ENCODE results near the gene SPEF1.

Gene SPEF1

DNA sequence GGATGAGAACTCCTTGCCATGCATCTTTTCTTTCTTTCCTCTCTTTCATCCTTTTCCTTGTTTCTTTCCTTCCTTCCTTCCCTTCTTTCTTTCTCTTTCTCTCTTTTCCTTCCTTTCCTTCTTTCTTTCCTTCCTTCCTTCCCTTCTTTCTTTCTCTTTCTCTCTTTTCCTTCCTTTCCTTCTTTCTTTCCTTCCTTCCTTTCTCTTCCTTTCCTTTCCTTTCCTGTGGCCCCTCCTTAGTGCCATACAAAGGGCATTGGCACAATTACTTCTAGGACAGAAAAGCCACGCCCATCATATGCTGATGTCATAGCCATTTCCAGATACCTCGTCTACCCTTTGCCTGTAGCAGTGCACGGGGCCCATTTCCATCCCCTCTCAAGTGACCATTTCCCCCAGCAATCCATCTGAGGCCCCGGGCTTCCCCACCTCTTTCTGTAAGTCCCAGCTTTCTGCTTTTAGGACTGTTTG lies 7.5 kb upstream of the SPEF1 start:
- no peak for DNase-seq

DNA sequence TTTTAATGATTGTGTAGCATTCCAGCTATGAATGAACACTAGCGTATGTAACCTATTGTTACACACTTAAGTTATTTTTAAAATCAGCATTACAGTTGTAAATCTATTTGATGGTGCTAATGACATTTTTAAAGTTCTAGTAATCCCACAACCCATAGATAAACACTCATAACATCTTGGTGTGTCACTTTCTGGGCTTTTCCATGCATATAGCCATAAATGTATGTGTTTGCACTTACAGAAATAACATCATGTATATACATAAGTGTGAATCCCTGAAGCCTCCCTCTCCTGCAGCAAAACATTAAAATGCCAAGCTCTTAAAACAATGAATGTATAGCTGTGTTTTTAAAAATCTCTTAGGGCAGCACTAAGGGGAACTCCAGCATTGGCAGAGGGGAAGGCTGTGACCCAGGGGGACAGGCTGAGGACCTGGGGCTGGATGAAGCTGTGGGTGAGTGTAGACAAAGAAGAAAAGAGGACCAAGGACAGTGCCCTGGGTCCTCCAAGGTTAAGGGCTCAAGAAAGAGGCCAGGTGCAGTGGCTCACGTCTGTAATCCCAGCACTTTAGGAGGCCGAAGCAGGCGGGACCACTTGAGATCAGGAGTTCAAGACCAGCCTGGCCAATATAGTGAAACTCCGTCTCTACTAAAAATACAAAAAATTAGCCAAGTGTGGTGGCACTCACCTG lies 6.2 kb upstream of the SPEF1 start:
- no peak for DNase-seq

DNA sequence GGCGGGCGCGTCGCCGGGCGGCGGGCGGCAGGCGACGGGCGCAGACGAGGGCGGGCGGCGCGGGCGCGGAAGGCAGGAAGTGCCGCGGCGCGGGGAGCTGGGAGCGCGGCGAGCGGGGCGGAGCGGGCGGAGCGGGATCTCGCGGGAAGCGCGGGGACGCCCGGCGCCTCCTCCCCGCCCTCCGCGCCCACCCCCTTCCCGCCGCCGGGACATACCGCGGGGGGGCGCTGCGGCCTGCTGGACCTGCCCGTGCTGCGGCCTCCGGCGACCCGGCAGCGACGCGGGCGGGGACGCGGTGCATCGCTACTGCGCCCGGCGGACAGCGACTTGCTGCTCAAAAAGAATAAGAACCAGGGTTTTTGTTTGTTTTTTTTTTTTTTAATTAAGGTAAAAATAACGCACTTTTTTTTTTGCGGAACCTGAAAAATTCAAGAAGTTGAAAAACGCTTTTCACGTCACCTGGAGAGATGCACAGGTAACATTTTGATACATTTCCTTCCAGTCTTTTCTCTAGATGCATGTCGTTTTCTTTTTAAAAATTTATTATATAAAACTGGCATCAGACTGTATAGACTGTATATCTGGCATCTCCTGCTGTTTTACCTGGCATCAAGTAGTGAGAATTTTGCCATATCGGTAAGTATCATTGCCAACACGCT lies 5.5 kb upstream of the SPEF1 start, which contains the start of gene CENPB:
Gene CENPB (minus strand): TSS at position 76 of the 659 bp plus-strand sequence. CDS start 257 bp downstream, outside the sequence.
- DNase-seq, result peak; percentile 57

DNA sequence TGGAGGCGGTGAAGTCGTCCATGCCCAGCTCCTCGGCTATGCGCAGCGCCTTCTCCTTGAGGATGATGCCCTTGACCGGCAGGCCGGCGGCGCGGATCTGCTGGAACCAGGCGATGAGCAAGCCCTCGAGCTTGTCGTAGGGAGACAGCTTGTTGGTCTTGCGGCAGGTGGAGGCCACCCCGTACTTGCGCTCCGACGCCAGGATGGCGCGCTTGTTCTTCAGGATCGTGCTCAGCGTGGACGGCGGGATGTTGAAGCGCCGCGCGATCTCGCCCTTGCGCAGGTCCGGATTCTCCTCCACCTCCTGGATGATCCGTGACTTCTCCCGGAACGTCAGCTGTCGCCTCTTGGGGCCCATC lies 4.9 kb upstream of the SPEF1 start:
- DNase-seq, result peak; percentile 80

DNA sequence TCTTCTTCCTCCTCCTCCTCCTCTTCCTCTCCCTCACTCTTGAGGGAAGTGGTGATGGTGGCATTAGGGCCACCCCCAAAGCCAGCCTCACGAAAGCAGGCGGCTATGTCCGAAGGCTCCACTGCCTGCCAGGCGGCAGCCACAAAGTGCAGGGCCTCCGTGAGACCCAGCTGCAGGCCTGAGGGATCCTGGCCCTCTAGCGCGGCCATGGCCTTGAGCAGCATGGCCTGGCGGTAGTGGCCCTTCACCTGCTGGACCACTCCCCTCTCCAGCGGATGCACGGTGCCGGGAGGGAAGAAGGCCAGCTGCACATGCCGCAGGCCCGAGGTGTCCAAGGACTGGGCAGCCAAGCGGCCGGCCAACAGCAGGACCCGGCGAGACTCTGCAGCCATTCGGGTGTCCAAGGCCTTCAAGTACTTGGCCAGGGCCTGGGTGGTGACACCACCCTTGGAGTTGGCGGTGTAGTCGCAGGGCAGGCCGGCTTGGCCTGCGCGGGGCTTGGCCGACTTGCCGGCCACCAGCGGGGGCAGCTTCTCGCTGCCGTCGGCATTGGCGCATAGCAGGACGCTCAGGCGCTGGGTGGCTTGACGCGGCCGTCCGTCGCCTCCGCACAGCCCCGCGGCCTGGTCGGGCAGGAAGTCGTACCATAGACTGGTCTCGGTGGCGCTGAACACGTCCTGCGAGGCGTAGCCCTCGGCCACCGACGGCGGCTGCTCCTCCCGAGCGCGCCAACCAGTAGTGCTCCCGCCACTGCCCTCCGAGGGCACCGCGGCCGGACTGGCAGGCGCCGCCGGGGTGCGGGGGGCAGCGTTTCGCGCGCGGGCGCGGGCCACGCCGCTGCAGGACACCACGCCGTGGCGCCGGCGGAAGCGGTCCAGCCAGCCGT lies 4.2 kb upstream of the SPEF1 start:
- no peak for DNase-seq

DNA sequence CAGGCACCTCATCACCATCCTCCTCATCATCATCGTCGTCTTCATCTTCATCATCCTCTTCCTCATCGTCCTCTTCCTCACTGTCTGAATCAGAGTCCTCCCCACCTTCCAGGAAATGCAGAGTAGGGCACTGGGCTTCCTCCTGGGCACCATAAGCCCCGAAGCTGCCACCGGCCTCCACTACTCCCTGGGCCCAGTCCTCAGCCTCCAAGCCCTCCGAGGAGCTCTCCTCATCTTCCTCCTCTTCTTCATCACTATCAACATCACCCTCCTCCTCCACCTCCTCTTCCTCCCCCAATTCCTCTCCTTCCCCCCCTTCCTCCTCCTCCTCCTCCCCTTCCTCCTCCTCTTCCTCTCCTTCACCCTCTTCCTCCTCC lies 3.6 kb upstream of the SPEF1 start:
- DNase-seq, result no peak

DNA sequence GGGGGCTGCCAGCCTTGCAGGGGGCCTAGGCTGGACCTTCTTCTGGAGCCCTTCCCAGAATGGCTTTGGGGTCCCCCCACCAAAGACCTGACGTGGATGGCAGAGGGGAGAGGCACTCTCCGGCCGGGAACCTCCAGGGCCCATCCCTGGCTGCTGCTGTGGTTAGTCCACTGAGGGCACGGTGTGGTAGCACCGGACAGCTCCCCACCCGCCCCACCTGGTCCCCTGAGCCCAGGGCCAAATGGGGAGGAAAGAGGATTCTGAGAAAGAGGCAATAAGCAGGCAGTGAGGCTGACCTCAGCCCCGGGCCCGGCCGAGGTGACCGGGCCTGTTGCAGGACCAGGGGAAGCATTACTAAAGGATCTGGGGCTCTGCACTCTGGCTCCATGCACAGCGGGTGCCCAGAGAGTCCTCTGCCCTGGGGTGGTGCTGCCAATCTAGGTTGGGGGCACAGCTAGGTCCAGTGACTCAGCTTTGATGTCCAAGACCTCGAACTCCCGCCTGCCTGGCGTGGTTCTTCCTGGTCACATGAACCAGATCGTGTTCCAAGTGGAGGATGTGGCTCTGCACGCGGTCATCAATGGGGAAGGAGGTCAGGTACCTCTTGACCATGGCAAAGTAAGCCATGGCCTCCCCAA lies 3.1 kb upstream of the SPEF1 start:
- DNase-seq, result no peak

DNA sequence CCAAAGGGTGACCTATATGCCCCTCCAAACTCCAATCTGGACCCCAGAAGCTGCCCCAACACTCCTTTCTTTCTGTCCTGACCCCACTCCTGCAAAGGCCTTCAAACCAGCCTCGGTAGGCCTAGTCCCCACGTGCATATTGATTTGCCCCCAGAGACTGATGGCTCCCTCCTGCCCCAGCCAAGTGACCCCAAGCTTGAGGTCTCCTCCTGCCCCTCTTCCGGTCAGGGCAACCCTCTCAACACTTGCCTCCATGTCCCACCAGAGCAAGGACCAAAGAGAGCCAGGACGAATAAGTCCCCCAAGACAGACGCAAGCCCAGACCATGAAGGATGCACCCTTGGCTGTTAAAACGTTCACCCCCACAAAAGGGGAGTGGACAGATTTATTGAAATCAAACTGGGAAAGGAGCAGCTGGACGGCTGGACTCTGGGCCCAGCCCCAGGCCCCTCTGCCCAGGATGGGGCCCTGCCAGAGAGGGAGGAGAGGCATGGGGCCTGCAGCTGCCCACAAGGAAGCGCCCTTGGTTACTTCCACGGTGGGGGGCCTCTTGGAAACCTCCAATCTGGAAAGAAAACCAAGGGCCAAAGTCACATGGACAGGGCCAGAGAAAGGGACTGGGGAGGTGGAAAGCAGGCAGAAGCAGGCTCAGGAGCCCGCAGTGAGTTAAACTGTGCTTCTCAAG lies 2.4 kb upstream of the SPEF1 start:
- no peak for DNase-seq

DNA sequence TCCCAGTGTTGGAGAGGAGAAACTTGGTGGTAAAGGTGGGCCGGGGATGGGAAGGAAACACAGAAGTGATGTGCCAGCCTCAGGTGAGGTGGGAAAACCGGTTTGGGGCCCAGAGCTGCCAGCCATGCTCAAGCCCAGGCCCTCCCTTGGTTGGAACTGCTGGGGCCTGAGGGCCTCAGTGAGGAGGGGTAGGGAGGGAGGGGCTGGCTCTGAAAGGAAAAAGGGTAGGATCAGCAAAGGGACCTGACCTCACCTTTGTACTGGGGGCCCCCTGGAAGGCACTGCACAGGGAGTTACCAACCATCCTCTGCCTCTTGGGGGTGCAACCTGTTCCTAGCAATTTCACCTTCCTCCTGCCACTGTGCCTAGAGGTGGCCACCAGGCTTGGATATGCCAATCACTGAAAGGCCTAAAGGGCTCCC lies 1.8 kb upstream of the SPEF1 start:
- no peak for DNase-seq

DNA sequence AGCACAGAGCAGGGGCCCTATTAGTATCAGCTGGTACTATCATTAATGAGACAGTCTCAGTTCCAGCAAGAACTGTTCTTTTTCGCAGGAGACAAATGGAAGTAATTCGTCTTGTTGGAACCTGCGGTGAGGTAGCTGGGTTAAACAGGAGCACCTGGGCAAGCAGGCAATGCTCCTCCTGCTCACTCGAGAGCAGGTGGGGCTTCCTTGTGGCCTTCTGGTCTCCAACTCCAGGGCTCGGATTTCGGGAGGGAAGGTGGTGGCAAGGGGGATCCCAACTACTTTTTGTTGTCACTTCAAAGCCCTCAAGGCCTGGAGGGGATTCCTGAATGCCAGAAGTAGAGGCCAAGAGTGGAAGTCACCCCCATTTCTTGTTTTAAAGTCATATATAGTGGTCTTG lies 1.3 kb upstream of the SPEF1 start:
- no peak for DNase-seq

DNA sequence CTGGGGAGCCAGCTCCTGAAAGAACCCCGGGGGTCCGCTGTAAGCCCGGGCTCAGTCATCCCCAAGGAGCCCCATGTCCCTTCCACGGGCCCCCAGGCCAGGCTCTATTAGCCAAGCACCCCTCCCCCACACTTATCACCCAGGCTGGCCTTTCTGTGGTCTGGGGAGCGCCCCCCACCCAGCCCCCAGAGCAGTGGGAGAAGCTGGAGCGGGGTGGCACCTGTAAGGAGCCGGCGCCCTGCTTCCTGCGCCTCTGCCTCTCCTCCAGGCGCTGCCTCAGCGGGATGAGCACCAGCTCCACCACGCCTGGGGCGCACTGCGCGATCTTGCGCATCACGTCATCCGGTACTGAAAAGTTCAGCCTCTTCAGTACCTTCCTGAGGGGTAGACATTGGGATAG lies 2.3 kb downstream of the SPEF1 start:
- DNase-seq, result no peak

DNA sequence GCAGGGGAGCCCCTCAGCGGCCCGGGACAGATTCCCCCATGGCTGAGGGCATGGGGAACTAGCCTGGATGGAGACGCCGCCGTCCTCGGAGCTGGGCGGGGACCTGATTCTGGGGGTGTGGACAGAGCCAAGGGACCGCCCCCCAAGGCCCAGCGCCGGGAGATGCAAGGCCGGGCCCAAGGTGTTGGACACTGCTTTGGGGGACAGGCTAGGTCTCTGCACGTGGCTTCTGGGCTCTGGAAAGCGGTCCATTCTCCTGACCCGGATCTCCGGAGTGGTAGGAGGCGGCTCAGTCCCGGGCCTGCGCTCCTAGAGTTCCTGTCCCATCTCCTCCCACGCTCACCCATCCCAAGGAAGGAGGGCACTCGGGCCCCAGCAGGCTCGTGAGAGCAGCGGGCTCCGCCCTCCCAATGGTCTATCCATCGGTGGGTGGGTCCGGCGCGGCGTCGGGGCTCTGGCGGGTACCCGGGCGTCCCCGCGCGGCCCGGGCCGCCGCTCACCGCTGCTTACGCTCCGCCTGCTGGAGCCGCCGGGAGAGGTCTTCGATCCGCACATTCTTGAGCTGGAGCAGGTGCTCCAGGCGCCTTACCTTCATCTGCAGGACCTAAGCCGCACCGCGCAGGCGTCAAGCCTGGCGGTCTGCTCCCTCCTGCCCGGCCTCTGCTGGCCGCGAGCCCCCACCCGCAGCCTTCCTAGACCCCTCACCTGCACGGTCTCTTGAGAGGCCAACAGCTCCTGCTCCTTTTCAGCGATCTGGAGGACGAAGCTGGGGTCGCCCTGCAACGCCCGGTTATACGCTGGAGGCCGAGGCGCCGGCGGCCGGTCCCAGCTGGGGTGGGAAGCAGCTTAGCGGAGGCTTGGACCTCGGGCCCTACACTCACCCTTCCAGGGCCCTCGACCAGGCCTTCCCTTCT lies 3.3 kb downstream of the SPEF1 start:
- peak; percentile 78 for DNase-seq

DNA sequence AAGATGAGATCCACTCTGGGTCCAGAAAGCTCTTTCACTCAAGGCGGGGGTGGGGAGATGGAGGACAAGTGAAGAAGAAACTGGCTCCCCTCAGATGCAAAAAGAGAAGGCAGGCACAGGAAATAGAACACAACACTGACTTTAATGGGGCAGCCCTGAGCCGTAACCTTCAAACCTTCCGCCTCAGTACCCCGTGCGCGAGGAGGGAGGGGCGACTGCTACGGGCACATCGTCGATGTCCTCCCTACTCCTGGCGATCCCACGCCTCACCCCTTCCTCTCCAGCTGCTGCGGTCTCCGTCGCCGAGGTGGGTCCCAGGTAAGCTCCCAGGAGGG lies 3.9 kb downstream of the SPEF1 start:
- DNase-seq, result no peak

GRCh38 chr20:3775457-3776108 lies 5.7 kb downstream of the SPEF1 start:
- no peak for DNase-seq

DNA sequence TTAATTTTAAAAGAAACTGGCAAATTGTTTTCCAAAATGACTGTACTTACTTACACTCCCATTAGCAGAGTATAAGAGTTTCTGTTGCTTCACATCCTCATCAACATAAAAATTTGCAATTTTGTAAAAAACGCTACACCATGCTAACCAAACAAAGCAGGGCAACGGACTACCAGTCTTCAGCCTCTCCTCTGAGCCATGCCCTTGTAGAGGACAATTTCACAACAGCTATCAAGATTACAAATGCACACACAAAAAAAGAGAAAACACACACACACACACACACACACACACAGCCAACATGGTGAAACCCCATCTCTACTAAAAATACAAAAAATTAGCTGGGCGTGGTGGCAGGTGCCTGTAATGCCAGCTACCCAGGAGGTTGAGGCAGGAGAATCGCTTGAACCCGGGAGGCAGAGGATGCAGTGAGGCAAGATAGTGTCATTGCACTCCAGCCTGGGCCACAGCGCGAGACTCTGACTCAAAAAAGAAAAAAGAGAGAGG lies 9.6 kb downstream of the SPEF1 start:
- DNase-seq, result no peak

GRCh38 chr20:3768342-3769130 lies 12.7 kb downstream of the SPEF1 start:
- peak; percentile 91 for DNase-seq

- DNase-seq, result peak; percentile 92
Measured at GRCh38 chr20:3767427-3768341, 13.6 kb downstream of the SPEF1 start, which contains the start of gene ADISSP. Gene ADISSP, minus strand, starts transcription at chr20:3767753. Its CDS starts 7,653 bp downstream, at chr20:3760100.

DNA sequence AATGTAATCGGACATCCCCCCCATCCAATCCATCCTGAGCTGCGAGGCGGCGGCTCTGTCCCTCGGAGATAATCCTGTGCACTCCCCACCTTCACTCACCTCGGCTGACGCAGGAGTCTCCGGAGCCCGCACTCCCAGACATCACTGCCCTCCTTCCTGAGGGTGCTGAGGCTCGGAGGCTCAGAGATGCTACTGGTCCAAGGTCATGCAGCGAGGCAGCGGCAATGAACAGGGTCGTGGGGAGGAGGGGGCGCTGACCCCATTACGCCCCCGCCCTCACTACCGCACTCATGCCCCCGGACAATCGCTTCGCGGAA lies 14.2 kb downstream of the SPEF1 start:
- no peak for DNase-seq
